KMS-11 (cell line): ENCODE results near the gene NECAB2.

Experiments
- H2AFZ ChIP-seq: fragments of 200-600 bp; sonication (generic); 2 replicates; pipeline ENCODE4 v1.6.1; 2016; ENCODE audit warnings: antibody characterized with exemption, mixed run types, low read depth
- H3K27ac ChIP-seq: fragments of 200-600 bp; sonication (generic); 2 replicates; pipeline ENCODE4 v1.6.1; 2016; ENCODE audit warnings: mild to moderate bottlenecking, mixed run types
- H3K27me3 ChIP-seq: fragments of 200-600 bp; sonication (generic); 2 replicates; pipeline ENCODE4 v1.6.1; 2017; ENCODE audit warnings: mild to moderate bottlenecking, low read depth, mixed run types, moderate library complexity; ENCODE audit not compliant: insufficient read depth
- H3K36me3 ChIP-seq: fragments of 200-600 bp; sonication (generic); 2 replicates; pipeline ENCODE4 v1.6.1; 2017; ENCODE audit warnings: mild to moderate bottlenecking, mixed run types; ENCODE audit not compliant: insufficient read depth
- H3K4me1 ChIP-seq: fragments of 200-600 bp; sonication (generic); 2 replicates; pipeline ENCODE4 v1.6.1; 2016; ENCODE audit warnings: mild to moderate bottlenecking, low read depth, mixed run types; ENCODE audit not compliant: poor library complexity, severe bottlenecking
- H3K4me2 ChIP-seq: fragments of 200-600 bp; sonication (generic); 2 replicates; pipeline ENCODE4 v1.7.0; 2016; ENCODE audit warnings: mild to moderate bottlenecking, mixed run types
- H3K4me3 ChIP-seq: fragments of 200-600 bp; sonication (generic); IDR thresholded peaks from 2 replicates; pipeline ENCODE4 v1.6.1; 2017; ENCODE audit warnings: low read depth, low read length, mixed read lengths; ENCODE audit not compliant: insufficient read depth
- H3K79me2 ChIP-seq: fragments of 200-600 bp; sonication (generic); 2 replicates; pipeline ENCODE4 v1.6.1; 2016; ENCODE audit warnings: low read depth, mixed run types; ENCODE audit not compliant: insufficient read depth
- H3K9ac ChIP-seq: fragments of 200-600 bp; sonication (generic); 2 replicates; pipeline ENCODE4 v1.6.1; 2016; ENCODE audit warnings: mild to moderate bottlenecking, mixed run types
- H4K20me1 ChIP-seq: fragments of 200-600 bp; sonication (generic); 2 replicates; pipeline ENCODE4 v1.6.1; 2016; ENCODE audit warnings: mild to moderate bottlenecking, mixed run types; ENCODE audit not compliant: insufficient read depth
- CTCF ChIP-seq: fragments of 200-600 bp; sonication (generic); conservative IDR thresholded peaks from 2 replicates; pipeline ENCODE4 v1.6.1; 2017; ENCODE audit warnings: low read depth, mild to moderate bottlenecking, antibody characterized with exemption, low read length, moderate library complexity, mixed read lengths

The NECAB2 gene

GRCh38 chr16:83977056-83977815 lies 9.2 kb downstream of the NECAB2 start:
- H3K27ac ChIP-seq, result no peak overlapping the region
- TF ChIP-seq CTCF, result no peak
- no peak overlapping the region for H2AFZ ChIP-seq
- no peaks in the 10 kb centered on the region for H3K79me2 ChIP-seq
- peaks cover 5% of the 10 kb centered on the region; the same call in 1 of the 2 replicates for H3K27me3 ChIP-seq
- H3K4me2 ChIP-seq, result no peak overlapping the region
- H3K36me3 ChIP-seq, result no peaks in the 10 kb centered on the region
- no peak overlapping the region for H3K4me3 ChIP-seq
- H4K20me1 ChIP-seq, result no peaks in the 10 kb centered on the region
- H3K4me1 ChIP-seq, result no peaks in the 10 kb centered on the region
- H3K9ac ChIP-seq, result no peak overlapping the region

GRCh38 chr16:83978401-83978904 lies 10.4 kb downstream of the NECAB2 start:
- no peak for TF ChIP-seq CTCF
- Histone ChIP-seq H3K4me1 (no peaks in the 10 kb centered on the region), H4K20me1 (no peaks in the 10 kb centered on the region), H3K36me3 (no peaks in the 10 kb centered on the region), H3K4me3 (no peak overlapping the region), H2AFZ (no peak overlapping the region), H3K79me2 (no peaks in the 10 kb centered on the region), H3K9ac (no peak overlapping the region), H3K4me2 (no peak overlapping the region), H3K27me3 (peaks cover 5% of the 10 kb centered on the region; the same call in 1 of the 2 replicates), H3K27ac (no peak overlapping the region)

GRCh38 chr16:83979441-83979840 lies 11.4 kb downstream of the NECAB2 start:
- Histone ChIP-seq H4K20me1 (no peaks in the 10 kb centered on the region), H3K27me3 (peaks cover 2% of the 10 kb centered on the region; the same call in 1 of the 2 replicates), H3K9ac (no peak overlapping the region), H3K4me3 (no peak overlapping the region), H3K79me2 (no peaks in the 10 kb centered on the region), H3K4me2 (no peak overlapping the region), H3K36me3 (no peaks in the 10 kb centered on the region), H2AFZ (no peak overlapping the region), H3K27ac (no peak overlapping the region), H3K4me1 (no peaks in the 10 kb centered on the region)
- TF ChIP-seq CTCF, result no peak

GRCh38 chr16:83980794-83981193 lies 12.8 kb downstream of the NECAB2 start:
- Histone ChIP-seq H3K79me2 (no peaks in the 10 kb centered on the region), H2AFZ (no peak overlapping the region), H3K9ac (no peak overlapping the region), H3K4me3 (no peak overlapping the region), H3K36me3 (no peaks in the 10 kb centered on the region), H3K27me3 (peaks cover 2% of the 10 kb centered on the region; the same call in 1 of the 2 replicates), H3K27ac (no peak overlapping the region), H3K4me2 (no peak overlapping the region), H4K20me1 (no peaks in the 10 kb centered on the region), H3K4me1 (no peaks in the 10 kb centered on the region)
- TF ChIP-seq CTCF, result no peak
